OCI-M2 (cell line): ENCODE measurements around the gene SAMMSON.

Experiments used
- DNase-seq: peaks from one replicate; lab custom pipeline; 2025; ENCODE audit not compliant: unreplicated experiment; lab: John Stamatoyannopoulos, UW

The SAMMSON gene

GRCh38 chr3:70010346-70010745 lies 10.8 kb downstream of the SAMMSON start:
- no peak for DNase-seq

GRCh38 chr3:70011582-70011981 lies 12.0 kb downstream of the SAMMSON start:
- no peak for DNase-seq

- no peak for DNase-seq
Measured at GRCh38 chr3:70020906-70021660, 21.6 kb downstream of the SAMMSON start.

- DNase-seq: no peak
Measured at GRCh38 chr3:70028361-70028760, 28.8 kb downstream of the SAMMSON start.

- DNase-seq: no peak
Measured at GRCh38 chr3:70038693-70039092, 39.2 kb downstream of the SAMMSON start.

GRCh38 chr3:70040386-70040785 lies 40.9 kb downstream of the SAMMSON start:
- DNase-seq: no peak

GRCh38 chr3:70042641-70043040 lies 43.1 kb downstream of the SAMMSON start:
- DNase-seq: no peak

- DNase-seq: no peak
Measured at GRCh38 chr3:70049761-70050160, 50.2 kb downstream of the SAMMSON start.

GRCh38 chr3:70053293-70053692 lies 53.8 kb downstream of the SAMMSON start:
- no peak for DNase-seq

- DNase-seq: no peak
Measured at GRCh38 chr3:70056081-70056480, 56.5 kb downstream of the SAMMSON start.

- DNase-seq: no peak
Measured at GRCh38 chr3:70057426-70057825, 57.9 kb downstream of the SAMMSON start.

- no peak for DNase-seq
Measured at GRCh38 chr3:70061096-70061495, 61.6 kb downstream of the SAMMSON start.

- peak; percentile 3 for DNase-seq
Measured at GRCh38 chr3:70064194-70064779, 64.8 kb downstream of the SAMMSON start.

- no peak for DNase-seq
Measured at GRCh38 chr3:70065696-70066253, 66.2 kb downstream of the SAMMSON start.

GRCh38 chr3:70067860-70068521 lies 68.5 kb downstream of the SAMMSON start:
- no peak for DNase-seq

- DNase-seq: no peak
Measured at GRCh38 chr3:70069557-70069956, 70.0 kb downstream of the SAMMSON start.

GRCh38 chr3:70071138-70071537 lies 71.6 kb downstream of the SAMMSON start:
- no peak for DNase-seq

- DNase-seq: no peak
Measured at GRCh38 chr3:70072180-70072579, 72.6 kb downstream of the SAMMSON start.

GRCh38 chr3:70072754-70073153 lies 73.2 kb downstream of the SAMMSON start:
- no peak for DNase-seq

GRCh38 chr3:70075101-70075500 lies 75.6 kb downstream of the SAMMSON start:
- no peak for DNase-seq

- no peak for DNase-seq
Measured at GRCh38 chr3:70076396-70076795, 76.9 kb downstream of the SAMMSON start.

- no peak for DNase-seq
Measured at GRCh38 chr3:70078778-70079177, 79.2 kb downstream of the SAMMSON start.
